CD4-positive, alpha-beta T cell treated with Interleukin-10 for 1 hour (primary cell): ENCODE measurements around the gene PLCH1.

Source experiments
- DNase-seq: peaks from one replicate; pipeline ENCODE4 v3.0.0-alpha.2; 2020

The PLCH1 gene

GRCh38 chr3:155368786-155369185 lies 376.1 kb downstream of the PLCH1 start:
- no peak for DNase-seq

DNA sequence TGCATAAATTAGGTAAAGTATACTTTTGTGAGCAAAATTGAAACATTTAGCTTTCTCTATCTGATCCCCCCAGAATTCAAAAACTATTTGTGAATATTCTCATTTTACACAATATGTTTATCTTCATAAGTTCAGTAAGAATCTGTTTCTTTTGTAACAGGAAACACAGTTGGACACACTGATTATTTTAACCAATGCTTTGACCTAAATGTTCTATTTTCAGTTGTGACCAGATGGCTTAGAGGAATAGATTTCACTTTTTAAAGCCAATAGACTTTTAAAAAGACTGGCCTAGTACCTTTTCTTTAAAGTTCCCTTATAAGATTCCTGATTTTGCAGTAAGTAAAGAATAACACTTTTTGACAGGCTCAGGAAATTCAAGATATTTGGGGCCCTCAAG lies 377.4 kb downstream of the PLCH1 start:
- no peak for DNase-seq

GRCh38 chr3:155365178-155365783 lies 379.6 kb downstream of the PLCH1 start:
- no peak for DNase-seq

DNA sequence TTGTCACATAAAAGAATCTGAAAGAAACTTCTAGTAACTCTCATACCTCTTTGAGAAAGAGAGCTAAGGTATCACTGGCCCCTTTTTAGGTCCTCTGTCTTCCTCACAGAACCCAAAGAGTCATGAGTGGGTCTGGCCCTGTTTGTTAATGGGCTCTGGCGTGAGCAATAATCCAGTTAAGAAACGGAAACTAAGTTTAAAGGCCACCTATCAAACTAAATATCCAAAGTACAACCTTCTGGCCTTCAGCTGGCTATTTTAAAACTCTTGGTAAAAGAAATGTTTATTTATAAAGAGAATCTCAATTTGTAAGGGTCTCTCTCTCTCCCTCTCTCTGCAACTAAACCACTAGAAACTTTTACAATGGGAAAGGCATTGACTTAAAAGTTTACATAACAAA lies 380.4 kb downstream of the PLCH1 start:
- DNase-seq, result no peak

- DNase-seq, result no peak
These were observed 381.2 kb downstream of the PLCH1 start for GRCh38 chr3:155363690-155364070.

DNA sequence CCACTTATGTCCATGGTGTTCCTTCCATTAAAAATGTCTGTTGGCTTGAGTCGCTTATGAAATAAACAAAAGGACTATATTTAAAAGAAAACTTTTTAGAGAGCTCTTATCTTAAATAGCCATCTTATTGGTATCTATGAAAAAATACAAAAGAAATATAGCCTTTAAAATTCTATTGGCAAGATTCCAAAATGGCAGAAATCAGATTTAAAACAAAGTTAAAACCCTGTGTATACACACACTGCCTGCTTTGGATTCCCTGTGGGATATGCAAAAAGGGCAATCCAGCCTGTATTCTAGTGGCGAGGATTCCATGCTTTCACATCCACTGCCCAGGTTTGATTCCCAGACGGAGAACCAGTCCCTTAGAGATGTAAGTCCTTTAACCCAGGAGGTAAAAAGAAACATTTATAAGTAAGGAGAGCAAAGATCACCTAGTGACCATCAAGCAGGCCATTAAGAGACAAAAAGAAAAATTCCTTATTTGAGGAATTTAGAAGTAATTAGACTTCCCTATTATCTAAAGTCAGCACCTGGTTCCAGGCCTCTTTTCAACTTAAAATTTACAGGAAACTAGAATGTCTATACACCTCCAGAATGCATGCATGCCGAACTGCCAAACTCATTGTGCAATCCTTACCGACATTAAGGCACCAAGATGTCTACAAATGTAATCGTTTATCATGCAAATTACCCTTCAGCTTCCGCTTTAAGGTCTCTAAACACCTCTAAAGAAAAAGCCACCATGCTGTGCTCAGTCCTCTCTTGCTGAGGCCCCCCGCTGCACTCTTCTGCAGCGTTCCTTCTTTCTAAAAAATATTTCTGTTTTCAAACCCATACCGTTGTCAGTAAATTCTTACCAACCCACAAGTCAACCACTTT lies 381.8 kb downstream of the PLCH1 start:
- no peak for DNase-seq

- no peak for DNase-seq
These were observed 384.6 kb downstream of the PLCH1 start for GRCh38 chr3:155360281-155360680.

DNA sequence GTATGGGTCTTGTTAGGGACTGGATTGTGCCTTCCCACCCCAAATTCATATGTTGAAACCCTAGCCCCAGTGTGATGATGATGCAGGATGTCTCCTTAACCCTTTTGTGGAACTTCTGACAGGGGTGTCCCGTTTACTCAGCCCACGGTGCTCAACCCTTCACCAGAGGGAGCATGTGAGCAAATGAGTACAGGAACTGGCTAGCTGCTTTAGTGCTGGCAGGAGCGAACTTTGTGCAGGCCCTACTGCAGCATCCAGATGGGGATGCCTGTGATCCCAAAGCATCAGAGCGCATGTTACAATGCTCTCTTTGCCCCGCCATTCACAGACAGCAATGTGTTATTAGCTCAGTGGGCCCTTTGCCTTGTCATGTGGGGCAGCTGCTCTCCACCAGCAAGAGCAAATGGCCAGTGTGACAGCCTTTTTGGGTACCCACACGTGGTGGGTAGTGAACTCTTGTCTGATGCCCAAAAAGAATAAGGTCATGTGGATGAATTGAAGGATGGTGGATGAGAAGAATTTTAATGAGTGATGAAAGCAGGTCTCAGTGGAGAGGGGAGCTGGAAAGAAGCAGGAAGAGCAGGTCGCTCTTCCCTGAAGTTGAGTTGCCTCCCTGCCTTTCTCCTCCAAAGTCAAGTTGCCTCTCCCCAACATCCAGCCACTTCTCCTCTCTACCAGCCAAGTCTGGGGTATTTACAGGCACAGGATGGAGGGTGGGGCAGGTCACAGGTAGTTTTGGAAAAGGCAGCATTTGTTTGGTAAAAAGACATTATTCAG lies 388.1 kb downstream of the PLCH1 start:
- DNase-seq, result no peak

DNA sequence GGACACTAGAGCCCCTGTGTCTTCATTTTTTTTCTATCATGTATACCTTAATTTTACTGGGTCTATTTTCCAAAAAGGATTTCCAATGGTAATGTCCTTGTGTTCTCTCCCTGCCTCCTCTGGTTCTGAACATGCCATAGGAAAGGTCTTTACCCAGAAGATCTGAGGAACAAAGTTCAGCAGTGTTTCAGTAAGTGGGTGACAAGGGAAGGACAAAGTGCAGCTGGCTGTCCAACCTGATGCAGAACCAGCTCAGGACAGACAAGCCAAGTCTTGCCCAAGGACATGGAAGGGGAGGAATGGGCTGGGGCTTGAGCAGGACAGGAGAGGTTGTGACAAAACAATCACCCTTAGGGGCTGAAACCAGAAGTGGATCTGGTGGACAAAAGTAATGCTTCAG lies 390.2 kb downstream of the PLCH1 start:
- DNase-seq, result no peak

- peak; percentile 15 for DNase-seq
These were observed 391.9 kb downstream of the PLCH1 start for GRCh38 chr3:155352900-155353490.

GRCh38 chr3:155350571-155350970 lies 394.3 kb downstream of the PLCH1 start:
- no peak for DNase-seq

GRCh38 chr3:155347901-155348300 lies 397.0 kb downstream of the PLCH1 start:
- no peak for DNase-seq

DNA sequence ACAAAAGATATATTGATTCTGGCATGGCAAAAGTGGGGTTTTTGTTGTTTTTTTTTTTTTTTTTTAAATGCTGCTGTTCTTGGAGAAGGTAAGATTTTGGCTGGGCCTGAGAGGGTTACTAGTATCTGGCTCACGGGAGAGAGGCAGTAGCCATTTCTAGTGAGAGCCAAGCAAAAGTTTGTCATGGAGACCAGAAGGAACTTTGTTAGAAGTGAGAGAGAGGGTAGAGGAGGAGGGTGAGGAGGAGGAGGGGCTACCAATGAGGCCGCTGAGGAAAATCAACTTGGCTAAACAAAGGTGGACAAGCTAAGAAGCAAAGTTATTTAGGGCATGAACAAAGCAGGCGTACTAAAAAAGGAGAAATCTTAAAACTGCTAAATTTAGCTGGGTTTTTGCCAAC lies 402.5 kb downstream of the PLCH1 start:
- no peak for DNase-seq

DNA sequence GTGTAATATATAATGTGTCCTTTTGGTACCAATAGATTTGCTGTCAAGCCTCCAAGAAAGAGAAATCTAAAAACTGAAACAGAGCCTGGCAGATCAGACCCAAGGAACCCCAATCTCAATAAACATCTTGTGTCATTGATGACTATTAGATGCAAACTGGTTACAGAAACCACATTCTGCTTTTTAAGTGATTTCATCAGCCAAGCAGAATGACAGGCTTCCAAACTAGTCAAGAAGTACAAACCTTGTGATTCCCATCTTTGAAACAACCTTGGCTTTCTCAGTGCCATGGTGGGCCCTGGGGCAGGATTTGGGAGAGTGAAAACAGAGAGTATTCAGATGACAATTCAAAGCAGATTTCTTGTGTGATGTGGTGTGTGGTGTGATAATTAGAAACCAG lies 405.8 kb downstream of the PLCH1 start:
- DNase-seq, result no peak

GRCh38 chr3:155335724-155336354 lies 409.0 kb downstream of the PLCH1 start:
- DNase-seq, result no peak

GRCh38 chr3:155334914-155335723 lies 409.8 kb downstream of the PLCH1 start:
- DNase-seq, result no peak

- DNase-seq, result no peak
These were observed 410.5 kb downstream of the PLCH1 start for GRCh38 chr3:155334215-155334913.

DNA sequence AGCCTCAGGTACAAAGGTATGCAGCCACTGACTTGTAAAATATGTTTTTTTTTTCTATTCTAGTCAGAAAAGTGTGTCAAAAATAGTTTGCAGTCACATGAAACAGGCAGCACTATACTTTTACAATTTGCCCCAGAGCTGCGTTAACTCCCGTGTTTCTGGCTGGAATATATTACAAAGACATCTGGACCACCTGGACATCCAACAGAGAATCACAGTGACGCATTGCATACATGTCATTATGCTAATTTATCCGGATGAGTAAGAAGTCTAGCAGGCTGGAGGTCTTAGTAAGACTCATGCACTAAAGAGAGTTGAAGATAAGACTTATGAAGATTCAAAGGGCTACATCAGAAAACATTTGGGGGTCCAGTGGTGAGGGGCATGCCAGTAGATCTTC lies 412.2 kb downstream of the PLCH1 start:
- no peak for DNase-seq

- no peak for DNase-seq
These were observed 413.8 kb downstream of the PLCH1 start for GRCh38 chr3:155331078-155331477.

DNA sequence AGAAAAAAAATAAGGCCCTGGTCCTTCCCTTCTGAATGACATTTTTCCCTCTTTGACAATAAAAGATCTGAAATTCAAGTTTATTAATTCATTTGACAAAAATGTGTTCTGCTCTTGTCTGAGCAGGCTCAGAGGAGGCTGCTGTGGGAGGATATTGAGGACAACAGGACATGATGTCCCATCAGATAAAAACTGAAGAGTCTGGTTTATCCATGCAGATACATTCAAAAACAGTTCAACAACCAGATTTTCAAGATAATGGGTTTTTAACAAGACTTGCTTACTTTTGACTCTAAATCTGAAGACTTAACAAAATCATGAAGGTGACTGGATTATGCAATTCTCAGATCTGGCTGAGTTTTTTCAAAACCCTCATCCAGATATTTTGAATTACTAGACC lies 414.5 kb downstream of the PLCH1 start:
- DNase-seq, result no peak

- no peak for DNase-seq
These were observed 415.3 kb downstream of the PLCH1 start for GRCh38 chr3:155329513-155330048.
